ENCODE results near the gene EXPH5.

The EXPH5 gene

GRCh38 chr11:108584973-108585372, 8.6 kb downstream of the EXPH5 start:
- H3K9me3 ChIP-seq (ENCODE audit: control insufficient read depth, low read length) = no peaks in the 10 kb centered on the region
- no peaks in the 10 kb centered on the region for H3K4me1 ChIP-seq
- no peak overlapping the region for H3K4me3 ChIP-seq (ENCODE audit: low read depth, low read length)
- no peak overlapping the region for H2AFZ ChIP-seq
- no peak for TF ChIP-seq CTCF (IDR thresholded peaks at IDR 0.05)
- H3K9ac ChIP-seq = no peak overlapping the region
- no peak overlapping the region for H3K27ac ChIP-seq
- peaks cover 11% of the 10 kb centered on the region for H3K79me2 ChIP-seq
- H3K27me3 ChIP-seq (ENCODE audit: control insufficient read depth, insufficient read depth, low read length) = no peaks in the 10 kb centered on the region
- H3K4me2 ChIP-seq (ENCODE audit: low read length) = no peak overlapping the region
- H3K36me3 ChIP-seq (ENCODE audit: control insufficient read depth, insufficient read depth, low read length) = no peaks in the 10 kb centered on the region

- H3K4me2 ChIP-seq (ENCODE audit: low read length) = no peak overlapping the region
- no peak overlapping the region for H3K4me3 ChIP-seq (ENCODE audit: low read depth, low read length)
- TF ChIP-seq CTCF (IDR thresholded peaks at IDR 0.05) = no peak
- H3K4me1 ChIP-seq = no peaks in the 10 kb centered on the region
- H3K27me3 ChIP-seq (ENCODE audit: control insufficient read depth, insufficient read depth, low read length) = no peaks in the 10 kb centered on the region
- H3K79me2 ChIP-seq = peaks cover 9% of the 10 kb centered on the region
- H3K36me3 ChIP-seq (ENCODE audit: control insufficient read depth, insufficient read depth, low read length) = no peaks in the 10 kb centered on the region
- H2AFZ ChIP-seq = no peak overlapping the region
- H3K9ac ChIP-seq = no peak overlapping the region
- no peaks in the 10 kb centered on the region for H3K9me3 ChIP-seq (ENCODE audit: control insufficient read depth, low read length)
- H3K27ac ChIP-seq = no peak overlapping the region
Measured at GRCh38 chr11:108580645-108581044, 12.9 kb downstream of the EXPH5 start.

GRCh38 chr11:108580043-108580442, 13.5 kb downstream of the EXPH5 start:
- Histone ChIP-seq H2AFZ (no peak overlapping the region), H3K4me1 (no peaks in the 10 kb centered on the region), H3K9ac (no peak overlapping the region), H3K79me2 (peaks cover 9% of the 10 kb centered on the region), H3K27ac (no peak overlapping the region), H3K9me3 (ENCODE audit: control insufficient read depth, low read length) (no peaks in the 10 kb centered on the region), H3K4me2 (ENCODE audit: low read length) (no peak overlapping the region), H3K4me3 (ENCODE audit: low read depth, low read length) (no peak overlapping the region), H3K36me3 (ENCODE audit: control insufficient read depth, insufficient read depth, low read length) (no peaks in the 10 kb centered on the region), H3K27me3 (ENCODE audit: control insufficient read depth, insufficient read depth, low read length) (no peaks in the 10 kb centered on the region)
- no peak for TF ChIP-seq CTCF (IDR thresholded peaks at IDR 0.05)

- Histone ChIP-seq H2AFZ (no peak overlapping the region), H3K9ac (no peak overlapping the region), H3K36me3 (ENCODE audit: control insufficient read depth, insufficient read depth, low read length) (no peaks in the 10 kb centered on the region), H3K4me1 (no peaks in the 10 kb centered on the region), H3K27me3 (ENCODE audit: control insufficient read depth, insufficient read depth, low read length) (no peaks in the 10 kb centered on the region), H3K9me3 (ENCODE audit: control insufficient read depth, low read length) (no peaks in the 10 kb centered on the region), H3K79me2 (peaks cover 9% of the 10 kb centered on the region), H3K4me2 (ENCODE audit: low read length) (no peak overlapping the region), H3K4me3 (ENCODE audit: low read depth, low read length) (no peak overlapping the region), H3K27ac (no peak overlapping the region)
- TF ChIP-seq CTCF (IDR thresholded peaks at IDR 0.05) = no peak
Measured at GRCh38 chr11:108576523-108576922, 17.0 kb downstream of the EXPH5 start.

GRCh38 chr11:108574675-108575074, 18.9 kb downstream of the EXPH5 start:
- Histone ChIP-seq H3K4me3 (ENCODE audit: low read depth, low read length) (no peak overlapping the region), H2AFZ (no peak overlapping the region), H3K9ac (no peak overlapping the region), H3K4me1 (no peaks in the 10 kb centered on the region), H3K79me2 (no peaks in the 10 kb centered on the region), H3K9me3 (ENCODE audit: control insufficient read depth, low read length) (no peaks in the 10 kb centered on the region), H3K27ac (no peak overlapping the region), H3K4me2 (ENCODE audit: low read length) (no peak overlapping the region), H3K36me3 (ENCODE audit: control insufficient read depth, insufficient read depth, low read length) (no peaks in the 10 kb centered on the region), H3K27me3 (ENCODE audit: control insufficient read depth, insufficient read depth, low read length) (no peaks in the 10 kb centered on the region)
- TF ChIP-seq CTCF (IDR thresholded peaks at IDR 0.05) = no peak
